Suppressor macrophage treated with lipopolysaccharide for 4 hours (primary cell): ENCODE data around the gene AHCYL2.
"Not testable (repeated sequence)": the region's sequence is repeated elsewhere in the genome, so short reads cannot be mapped to it uniquely, and the experiment has no call there.

Source experiments
- DNase-seq: peaks from one replicate; pipeline ENCODE4 v3.0.0-alpha.2; 2020

AHCYL2 gene

DNA sequence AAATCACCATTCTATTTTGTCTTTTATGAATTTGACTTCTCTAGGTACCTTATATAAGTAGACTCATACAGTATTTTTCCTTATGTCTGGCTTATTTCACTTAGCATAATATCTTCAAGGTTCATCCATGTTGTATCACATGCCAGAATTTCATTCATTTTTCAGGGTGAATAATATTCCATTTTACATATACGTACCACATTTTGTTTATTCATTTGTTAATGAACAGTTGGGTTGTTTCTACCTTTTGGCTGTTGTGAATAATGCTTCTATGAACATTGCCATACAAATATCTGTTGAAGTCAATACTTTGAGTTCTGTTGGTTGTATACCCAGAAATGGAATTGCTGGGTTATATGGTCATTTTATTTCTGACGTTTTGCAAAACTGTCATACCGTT is 20.7 kb downstream of the AHCYL2 start:
- DNase-seq: no peak

DNA sequence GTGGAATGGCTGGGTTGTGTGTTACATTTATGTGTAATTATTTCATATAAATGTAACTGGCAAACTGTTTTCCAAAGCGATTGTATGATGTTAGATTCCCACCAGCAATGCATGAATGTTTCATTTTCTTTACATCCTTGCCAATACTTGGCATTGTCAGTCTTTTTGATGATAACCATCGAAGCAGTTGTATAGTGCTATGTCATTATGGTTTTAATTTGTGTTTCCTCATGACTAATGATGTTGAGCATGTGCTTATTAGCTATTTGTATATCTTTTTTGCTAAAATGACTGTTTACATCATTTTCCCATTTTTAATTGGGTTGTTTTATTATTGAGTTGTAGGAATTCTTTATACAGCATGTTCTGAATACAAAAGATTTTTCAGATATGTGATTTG is 22.3 kb downstream of the AHCYL2 start:
- no peak for DNase-seq

DNA sequence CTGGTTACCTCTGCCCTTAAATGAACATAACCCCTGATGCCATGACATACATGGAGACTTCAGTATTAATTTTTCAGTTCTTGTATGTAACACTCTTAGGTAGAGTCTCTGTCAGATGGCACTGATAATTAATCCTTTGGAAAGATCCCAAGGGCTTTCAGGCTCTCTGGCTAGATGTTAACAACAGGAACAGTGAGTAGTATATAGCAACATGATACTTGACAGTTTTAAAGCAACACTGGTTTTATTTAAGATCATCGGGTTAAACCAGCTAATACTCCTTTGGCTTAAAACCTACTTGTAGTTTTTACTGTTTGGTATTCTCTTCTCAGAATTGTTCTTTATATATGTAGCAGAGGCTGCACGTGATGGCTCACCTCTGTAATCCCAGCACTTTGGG is 27.3 kb downstream of the AHCYL2 start:
- DNase-seq: no peak

DNA sequence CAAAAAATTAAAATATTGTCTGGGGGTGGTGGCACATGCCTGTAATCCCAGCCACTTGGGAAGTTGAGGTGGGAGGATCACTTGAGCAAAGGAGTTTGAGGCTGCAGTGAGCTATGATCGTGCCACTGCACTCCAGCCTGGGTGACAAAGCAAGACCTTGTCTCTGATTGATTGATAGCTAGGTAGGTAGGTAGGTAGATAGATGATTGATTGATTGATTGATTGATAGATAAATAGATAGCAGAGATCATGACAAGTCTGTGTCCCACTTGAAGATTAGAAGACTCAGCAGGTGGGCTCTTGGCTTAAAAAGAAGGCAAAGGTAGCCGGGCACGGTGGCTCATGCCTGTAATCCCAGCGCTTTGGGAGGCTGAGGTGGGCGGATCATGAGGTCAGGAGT is 27.8 kb downstream of the AHCYL2 start:
- DNase-seq: not testable (repeated sequence)

DNA sequence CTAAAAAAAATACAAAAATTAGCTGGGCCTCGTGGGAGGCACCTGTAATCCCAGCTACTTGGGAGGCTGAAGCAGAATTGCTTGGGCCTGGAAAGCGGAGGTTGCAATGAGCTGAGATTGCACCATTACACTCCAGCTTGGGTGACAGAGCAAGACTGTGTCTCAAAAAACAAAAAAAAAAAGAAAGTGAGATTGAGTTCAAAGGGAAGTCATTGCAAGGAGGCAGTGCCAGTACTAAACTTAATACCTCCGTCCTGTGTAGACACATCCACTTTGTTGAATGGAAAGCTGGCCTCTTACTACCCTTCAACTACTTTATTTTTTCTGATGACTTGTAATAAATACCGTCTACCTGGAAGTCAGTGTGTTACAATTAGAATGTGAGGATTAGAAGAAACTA is 31.0 kb downstream of the AHCYL2 start:
- DNase-seq: no peak

DNA sequence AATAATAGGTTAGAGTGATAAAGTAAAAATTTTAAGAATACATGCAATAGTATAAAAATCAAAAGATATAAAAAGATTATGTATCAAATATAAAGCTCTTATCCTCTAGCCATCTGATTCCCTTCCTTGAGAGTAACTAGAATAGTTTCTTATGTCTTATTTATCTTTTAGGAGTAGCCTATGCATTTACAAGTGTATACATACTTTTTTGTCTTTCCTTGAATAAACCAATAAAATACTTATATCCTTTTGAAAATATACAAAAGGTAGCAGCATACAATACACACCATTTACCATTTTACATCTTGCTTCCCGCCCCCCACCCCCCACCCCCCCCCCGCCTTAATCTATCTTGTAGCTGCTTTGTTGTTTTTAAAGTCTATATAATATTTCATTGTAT is 31.4 kb downstream of the AHCYL2 start:
- DNase-seq: no peak

DNA sequence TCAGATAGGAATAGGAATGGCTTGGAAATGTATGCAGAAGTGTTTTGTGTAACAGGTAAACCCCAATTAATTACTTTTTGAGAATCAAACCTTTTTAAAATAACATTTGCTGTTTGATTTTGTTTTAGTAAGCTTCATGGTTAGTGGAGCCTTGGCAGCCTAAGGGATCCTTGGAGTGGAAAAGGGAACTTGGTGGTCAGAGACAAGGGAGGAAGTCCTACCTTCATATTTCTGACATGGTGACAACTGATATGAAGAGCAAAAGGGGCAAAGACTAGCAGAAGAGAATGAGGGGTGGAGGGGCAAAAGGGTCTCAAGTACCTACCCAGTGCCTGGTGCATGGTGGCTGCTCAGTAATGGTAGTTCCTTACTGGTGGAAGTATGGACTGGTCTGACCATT is 32.3 kb downstream of the AHCYL2 start:
- DNase-seq: no peak

DNA sequence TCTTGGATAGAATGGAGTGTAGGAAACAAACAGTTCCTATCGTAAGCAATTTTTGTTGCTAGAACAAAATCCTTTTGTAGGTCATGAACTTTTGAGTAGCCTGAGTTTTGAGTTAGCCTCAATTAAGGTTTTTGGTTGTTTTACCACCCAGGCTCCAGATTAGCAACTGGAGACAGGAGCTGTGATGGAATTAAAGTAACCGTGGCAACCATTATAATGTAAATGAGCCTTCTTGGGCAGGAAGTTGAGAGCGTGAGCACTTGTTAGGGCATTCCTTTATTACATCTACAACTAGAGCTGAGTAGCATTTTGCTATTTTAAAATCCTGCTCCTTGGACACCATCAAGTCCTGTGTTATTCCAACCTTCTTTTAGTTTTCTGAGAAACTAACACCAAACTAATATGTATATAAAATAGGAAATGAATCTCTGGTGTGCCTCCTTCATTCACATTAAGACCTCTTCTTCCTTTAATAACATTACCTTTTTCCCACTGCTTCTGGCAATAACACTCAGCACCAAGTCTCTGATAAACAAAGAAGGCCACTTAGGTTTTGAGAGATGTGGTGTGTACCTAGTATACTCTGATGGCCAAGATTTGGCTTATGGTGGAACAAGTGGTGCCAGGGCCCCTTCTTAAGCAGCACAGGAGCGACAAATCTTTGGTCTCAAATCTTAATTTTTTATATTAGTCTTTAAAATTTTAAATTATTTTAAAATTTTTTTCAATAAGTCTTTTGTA is 34.0 kb downstream of the AHCYL2 start:
- DNase-seq: no peak

DNA sequence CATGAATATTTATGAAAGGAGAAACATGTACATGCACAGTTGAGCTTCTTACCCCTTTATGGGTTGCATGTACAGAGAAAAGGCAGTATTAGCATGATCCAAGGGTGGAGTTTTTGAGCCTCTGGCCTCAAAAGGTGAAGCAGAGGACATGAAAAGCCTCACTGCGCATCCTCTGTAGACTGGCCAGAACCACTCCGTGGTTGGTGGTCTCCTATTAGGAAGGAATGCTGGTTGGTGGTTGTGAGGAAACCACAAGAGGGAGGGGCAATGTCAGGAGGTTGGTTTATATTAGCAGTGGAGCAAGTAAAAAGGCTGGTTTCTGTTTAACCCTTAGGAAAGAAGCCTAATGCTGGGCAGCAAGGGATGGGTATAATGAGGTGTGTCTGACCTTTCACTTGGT is 37.5 kb downstream of the AHCYL2 start:
- no peak for DNase-seq

DNA sequence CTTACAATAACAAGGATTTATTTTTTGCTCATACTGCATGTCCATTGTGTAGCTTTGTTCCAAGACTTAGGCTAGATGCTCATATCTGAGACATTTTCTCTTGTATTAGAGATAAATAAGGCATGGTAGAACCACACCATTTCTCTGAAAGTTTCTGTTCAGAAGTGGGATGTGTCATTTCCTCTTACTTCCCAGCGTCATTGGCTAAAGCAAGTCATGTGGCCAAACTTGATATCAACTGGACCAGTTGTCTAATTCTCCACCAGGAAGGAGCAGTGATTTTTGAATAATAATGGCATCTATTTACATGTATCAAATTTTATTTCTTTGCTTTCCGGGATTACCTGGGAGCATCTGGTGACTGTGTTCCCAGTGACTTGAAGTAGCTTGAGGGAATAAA is 38.3 kb downstream of the AHCYL2 start:
- no peak for DNase-seq

DNA sequence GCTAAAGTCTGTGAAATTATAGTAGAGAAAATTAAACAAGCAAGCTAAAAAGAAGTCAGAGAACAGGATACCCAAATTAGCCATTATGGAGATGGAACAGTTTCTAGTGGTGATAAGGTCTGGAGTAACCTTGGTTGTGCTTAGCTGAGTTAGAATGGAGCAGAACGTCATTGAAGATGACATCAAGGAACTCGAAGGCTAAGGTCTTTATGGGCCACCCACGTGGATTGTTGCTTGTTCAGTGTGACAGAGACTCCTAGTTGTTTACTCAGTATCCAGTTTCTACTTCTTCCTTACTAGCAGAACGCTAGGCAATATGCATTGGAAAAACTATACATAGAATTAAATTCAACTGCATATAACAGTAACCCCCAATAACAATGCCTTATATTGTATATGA is 39.7 kb downstream of the AHCYL2 start:
- no peak for DNase-seq

DNA sequence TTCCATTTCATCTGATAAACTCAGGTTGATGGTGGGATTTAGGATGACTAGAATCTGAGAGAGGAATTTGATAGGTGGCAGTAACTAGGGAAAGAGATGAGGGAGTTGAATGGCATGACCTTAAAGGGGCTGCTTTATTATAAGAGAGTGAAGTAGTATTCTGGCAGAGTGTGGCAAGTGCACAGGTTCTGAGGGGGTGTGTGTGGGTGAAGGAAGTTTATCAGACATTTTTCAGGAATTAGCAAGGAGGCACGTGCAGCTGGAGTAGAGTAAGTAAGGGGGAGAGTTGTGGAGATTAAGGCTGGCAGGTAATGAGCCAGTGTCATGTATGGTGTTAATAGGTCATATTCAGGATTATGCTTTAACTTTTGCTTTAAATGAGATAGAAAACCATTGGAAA is 40.5 kb downstream of the AHCYL2 start:
- no peak for DNase-seq

DNA sequence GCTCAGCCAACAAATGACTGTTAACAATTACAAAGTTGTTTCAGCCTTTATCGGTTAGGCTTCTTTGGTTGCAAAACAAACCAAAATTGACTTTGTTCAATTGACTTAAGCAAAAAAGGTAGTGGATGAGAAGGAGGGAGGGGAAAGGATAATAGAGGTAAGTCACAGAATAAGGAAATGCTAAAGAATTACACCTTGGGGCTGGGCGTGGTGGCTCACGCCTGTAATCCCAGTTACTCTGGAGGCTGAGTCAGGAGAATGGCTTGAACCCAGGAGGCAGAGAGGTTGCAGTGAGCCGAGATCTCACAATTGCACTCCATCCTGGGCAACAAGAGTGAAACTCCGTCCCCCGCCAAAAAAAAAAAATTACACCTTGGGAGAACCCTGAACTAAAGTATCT is 41.4 kb downstream of the AHCYL2 start:
- no peak for DNase-seq

DNA sequence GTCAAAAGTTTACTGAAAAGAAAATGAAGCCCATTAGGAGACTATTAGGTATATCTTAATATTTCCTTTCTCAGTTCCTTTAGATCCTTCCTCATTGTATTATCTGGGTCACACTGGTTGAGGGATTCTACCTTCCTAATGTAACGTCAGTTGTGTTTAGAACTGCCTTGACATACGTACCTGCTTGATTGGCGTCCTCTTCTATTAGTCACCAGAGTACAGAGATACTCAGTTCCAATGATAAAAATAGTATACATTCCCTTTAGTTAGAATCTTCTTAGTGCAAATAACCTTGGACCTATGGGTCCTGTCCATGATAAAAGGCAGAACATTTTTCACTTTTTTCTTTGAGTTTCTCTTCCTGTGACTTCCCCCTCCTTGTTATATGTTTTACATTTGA is 45.2 kb downstream of the AHCYL2 start:
- no peak for DNase-seq

DNA sequence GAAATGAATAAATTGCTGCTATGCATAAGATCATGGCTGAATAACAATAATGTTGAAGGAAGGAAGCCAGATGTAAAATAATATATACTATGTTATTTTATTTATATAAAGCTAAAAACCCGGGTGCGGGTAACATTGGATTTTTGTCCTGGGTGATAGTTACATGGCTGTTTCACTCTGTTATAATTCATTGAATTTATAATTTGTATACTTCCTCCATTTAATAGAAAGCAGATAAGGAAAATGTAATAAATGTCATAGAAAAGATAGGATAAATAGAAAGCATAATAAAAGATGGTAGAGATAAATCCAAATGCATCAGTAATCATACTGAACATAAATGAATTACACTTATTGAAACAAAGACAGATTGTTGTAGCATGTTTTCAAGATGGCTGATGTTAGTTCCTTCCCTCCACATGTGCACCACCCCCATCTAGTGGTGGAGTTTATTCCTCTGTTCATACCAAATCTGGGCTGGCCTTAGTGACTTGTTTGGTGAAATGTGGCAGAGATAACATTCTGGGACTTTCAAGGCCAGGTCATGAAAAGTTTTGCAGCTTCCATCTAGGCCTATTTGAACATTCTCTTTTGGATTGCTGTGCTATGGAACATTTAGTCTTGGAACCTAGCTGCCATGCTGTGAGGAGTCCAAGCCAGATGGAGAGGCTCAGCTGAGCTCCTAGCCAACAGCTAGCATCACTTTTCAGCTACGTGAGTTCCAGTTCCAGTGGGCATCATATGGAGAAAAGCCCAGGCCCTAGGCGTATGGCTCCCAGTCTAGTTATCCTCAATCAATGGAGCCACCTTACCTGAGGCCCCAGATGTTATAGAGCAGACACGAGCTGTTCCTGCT is 46.9 kb downstream of the AHCYL2 start:
- peak; percentile 83 for DNase-seq

DNA sequence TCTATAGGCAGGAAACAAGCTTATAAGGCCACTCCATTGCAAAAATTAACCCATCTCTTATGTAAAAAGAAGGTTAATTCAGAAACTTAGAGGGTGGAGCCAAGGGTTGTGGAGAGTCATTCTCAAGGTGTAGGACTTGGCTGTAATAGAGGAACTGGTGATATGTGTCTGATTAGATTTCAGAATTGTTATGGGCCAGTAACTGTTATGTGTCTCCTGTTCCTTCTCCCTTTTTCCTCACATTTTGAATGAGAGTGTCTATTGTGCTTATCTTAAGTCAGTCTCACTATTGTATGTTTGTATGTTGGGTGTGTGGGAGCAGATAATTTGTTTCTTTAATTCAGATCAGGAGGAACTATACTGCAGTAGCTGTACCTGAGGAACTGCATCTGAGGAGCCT is 49.1 kb downstream of the AHCYL2 start:
- no peak for DNase-seq

DNA sequence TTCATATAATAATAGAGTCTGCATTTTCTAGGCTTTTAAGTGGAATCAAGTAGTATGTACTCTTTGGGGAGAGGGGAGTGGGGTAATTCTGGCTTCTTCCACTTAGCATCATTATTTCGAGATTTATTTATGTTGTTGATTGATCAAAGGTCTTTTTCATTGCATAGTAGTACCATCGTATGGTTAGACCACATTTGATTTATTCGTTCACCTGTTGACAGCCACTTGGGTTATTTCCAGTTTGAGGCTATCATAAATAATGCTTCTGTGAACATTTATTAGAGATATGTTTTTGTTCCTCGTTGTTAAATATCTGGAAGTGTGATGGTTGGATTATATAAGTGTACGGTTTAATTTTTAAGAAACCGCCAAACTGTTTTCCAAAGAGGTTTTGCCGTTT is 52.8 kb downstream of the AHCYL2 start:
- DNase-seq: no peak

DNA sequence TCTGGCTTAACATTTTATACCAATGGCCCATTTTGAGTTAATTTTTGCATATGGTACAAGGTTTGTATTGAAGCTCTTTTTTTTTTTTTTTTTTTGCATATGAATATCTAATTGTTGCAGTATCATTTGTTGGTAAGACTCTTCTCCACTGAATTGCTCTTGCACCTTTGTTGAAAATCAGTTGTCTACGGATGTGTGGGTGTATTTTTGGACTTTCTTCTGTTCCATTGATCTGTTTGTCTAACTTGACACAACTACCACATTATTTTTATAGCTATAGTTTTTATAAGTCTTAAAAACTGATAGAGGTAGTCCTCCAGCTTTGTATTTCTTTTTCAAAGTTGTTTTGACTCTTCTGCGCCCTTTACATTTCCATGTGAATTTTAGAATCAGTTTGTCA is 53.9 kb downstream of the AHCYL2 start:
- no peak for DNase-seq

DNA sequence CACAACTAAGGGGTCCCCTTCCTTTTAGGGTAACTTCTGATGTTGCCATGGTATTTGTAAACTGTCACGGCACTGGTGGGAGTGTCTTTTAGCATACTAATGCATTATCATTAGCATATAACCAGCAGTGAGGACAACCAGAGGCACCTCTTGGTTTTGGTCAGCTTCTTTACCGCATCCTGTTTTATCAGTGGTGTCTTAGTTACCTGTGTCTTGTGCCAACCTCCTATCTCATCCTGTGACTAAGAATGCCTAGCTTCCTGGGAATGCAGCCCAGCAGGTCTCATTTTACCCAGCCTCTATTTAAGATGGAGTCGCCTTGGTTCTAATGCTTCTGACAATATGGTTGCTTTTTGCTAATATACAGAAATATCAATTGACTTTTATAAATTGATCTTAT is 54.9 kb downstream of the AHCYL2 start:
- no peak for DNase-seq

DNA sequence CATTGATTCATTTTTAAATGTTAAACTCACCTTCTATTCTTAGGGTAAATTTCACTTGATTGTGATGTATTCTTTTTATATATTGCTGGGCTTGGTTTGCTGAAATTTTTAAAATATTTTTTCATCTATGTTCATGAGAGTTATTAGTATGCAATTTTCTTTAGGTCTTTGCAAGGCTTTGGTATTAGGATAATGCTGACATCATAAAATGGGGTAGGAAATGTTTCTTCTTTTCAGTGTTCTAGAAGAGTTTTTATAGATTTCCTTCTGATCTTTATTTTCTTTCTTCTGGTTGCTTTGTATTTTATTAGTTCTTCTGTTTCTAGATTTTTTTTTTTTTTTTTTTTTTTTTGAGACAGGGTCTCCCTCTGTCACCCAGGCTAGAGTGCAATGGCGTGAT is 56.3 kb downstream of the AHCYL2 start:
- no peak for DNase-seq

DNA sequence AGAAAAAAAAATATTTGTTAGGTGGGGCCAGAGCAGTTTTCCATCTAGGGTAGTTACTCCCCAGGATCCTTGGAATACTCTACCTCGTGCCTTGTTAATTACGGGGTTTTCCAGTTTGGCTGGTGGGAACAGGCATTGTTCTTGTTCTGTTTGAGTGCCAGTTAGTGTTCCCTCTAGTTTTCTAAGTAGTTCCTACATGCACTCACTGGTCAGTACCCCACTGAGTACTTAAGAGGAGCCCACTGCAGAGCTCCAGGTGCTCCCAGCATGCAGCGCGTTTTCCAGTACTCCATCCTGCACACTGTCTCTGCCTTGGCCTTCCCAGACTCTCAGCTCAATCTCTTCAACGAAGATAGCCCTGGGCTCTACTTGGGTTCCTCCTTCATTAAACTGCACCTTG is 58.0 kb downstream of the AHCYL2 start:
- DNase-seq: no peak

DNA sequence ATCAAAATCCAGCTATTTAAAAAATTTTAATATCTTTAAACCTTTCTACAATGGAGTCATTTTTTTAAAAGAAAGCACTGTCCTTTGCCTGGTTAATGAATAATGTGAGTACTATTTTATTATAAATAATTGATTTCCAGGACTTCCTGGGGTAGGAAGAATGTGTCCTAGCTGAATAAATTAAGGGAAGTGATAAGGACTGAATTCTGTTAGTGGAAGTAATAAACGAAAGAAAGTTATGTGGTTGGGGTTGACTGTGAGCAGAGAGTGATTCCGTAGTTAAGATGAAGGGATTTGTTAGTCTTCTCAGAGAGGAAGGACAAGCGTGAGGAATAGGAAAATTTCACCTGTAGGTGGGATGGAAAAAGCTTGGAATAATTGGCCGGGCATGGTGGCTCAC is 59.1 kb downstream of the AHCYL2 start:
- DNase-seq: no peak

DNA sequence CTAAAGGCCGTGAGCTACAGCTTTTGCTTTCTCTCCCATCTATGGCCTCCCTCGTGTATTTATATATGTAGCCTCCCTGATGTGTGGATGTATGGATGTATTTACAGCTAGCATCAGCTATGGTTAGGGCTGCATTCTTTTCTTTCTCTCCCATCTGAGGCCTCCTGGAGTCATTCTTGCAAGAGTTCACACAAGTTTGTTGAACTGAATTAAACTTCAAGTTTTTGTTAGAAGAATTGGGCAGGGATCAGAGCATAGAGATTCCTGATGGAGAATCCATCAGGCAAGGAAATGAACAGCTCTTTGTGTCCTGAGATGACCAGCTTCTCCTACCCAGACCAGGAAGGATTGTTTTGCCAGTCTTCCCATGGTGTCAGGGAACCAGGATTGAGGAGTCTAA is 60.3 kb downstream of the AHCYL2 start:
- DNase-seq: no peak

DNA sequence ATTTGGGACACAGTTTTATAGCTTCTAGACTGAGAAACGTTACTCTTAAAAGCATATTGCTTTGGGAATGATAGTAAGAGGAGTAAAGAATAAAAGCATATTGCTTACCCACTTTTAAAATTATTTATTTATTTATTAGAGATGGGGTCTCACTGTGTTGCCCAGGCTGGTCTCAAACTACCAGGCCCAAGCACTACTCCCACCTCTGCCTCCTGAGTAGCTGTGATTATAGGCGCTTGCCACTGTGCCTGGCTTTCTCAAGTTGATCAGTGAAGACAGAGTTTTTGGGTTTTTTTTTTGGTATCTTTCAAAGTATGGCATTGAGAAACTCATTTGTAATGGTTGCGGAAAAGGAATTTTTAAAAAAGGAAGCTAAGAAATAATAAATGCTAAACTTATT is 68.0 kb downstream of the AHCYL2 start:
- DNase-seq: no peak

DNA sequence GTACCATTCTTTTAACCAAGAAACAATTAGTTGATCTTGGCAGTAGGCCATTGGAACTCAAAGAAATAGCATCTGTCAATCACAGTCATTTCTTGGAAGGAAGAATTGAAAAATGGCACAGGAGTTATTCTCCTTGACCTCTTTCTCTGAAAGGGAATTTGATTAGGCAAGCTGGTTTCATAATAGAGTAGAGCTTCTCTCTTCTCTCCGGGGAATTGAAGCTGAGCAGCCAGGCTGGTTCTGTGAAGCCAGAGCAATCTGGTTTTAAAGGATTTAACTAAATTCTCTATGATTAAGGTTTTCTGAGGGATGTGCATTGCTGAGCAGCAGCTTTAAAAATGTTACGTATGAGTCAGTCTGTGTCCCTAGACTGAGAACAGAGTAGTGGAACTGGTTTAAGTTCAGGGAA is 70.2 kb downstream of the AHCYL2 start:
- DNase-seq: peak; percentile 22
